Muscle of arm (tissue), 12 donors: ENCODE measurements around the gene SYNDIG1. TPM values are rescaled to one million over a fixed set of nuclear protein-coding genes. Genes with fewer than 3 reads are reported as not detected.

Experiments
- DNase-seq: peaks from one replicate; pipeline ENCODE4 v3.0.0-alpha.2; 2013
- polyA plus RNA-seq, 12 donors: library from polyadenylated mRNA; unstranded; fragments of 120-200 nt; gene quantifications; one replicate each; pipeline ENCODE4 v1.2.1, GENCODE V29; 2013; ENCODE audit not compliant: insufficient read length in 12 of 12

SYNDIG1 gene
- polyA plus RNA-seq, 12 donors: 2.5 to 4.5 (median 4.0) TPM; not detected in 2

- DNase-seq: no peak
These were observed 222.5 kb downstream of the SYNDIG1 start for GRCh38 chr20:24691901-24692351.

DNA sequence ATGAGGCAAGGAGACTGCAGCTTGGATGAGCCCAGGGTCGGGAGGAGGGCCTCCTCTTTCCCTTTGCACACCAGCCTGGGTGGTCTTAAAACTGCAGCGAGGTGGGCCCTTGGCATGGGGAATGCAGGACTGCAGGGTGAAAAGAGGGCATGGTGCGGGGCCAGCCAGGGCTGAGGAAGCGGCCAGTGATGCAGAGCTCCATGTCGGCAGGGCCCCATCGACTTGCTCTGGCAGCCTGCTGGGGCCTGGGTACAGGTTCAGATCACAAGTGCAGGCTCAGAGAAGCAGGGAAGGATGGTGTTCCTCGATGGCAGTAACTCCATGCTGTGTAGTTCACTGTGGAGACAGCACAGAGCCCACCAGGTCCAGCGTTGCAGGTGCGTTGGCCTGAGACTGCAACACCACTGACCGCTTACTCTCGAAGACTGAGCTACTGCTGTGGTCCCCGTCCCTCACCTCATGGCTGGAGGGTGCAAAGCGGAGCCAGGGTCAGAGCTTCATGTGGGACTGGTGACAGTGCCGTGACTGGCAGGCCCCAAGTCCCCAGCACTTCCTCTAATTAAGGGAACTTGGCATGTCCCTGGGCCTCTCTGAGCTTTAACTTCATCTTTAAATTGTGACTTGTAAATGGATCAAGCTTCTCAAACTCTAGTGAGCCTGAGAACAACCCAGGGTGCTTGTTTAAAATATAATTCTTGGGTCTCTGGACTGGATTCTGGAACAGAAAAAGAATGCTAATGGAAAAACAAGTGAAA lies 223.2 kb downstream of the SYNDIG1 start:
- no peak for DNase-seq

DNA sequence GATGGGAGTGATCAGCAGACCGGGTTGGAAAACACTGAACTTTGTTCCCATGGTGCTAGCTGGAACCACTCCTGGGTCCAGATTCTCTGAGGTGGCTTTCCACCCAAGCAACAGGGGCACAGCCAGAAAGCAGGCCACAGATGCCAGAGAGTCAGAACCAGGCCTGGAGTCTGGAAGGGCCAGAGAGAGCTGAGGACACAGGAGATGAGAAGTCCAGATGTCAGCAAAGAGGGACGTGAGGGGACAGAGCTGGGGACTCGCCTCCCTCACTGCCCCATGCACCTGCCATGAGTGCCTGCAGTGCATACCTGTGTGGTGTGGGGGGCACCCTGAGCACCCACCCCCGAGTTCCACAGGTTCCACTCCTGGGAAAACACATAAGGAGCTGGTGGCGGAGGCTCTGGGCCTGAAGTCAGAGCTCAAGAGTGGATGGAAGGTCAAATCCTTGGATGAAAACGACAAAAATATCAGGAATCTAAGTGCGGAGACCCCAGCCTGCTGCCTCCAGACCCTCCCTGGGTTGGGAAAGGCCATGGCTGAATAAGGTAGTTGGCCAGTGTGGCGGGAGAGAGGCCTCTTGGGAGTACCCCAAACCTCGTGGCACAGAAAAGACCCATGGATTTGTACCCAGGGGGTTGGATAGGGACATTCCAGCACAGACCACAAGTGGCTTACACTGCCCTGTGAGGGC lies 224.2 kb downstream of the SYNDIG1 start:
- no peak for DNase-seq

DNA sequence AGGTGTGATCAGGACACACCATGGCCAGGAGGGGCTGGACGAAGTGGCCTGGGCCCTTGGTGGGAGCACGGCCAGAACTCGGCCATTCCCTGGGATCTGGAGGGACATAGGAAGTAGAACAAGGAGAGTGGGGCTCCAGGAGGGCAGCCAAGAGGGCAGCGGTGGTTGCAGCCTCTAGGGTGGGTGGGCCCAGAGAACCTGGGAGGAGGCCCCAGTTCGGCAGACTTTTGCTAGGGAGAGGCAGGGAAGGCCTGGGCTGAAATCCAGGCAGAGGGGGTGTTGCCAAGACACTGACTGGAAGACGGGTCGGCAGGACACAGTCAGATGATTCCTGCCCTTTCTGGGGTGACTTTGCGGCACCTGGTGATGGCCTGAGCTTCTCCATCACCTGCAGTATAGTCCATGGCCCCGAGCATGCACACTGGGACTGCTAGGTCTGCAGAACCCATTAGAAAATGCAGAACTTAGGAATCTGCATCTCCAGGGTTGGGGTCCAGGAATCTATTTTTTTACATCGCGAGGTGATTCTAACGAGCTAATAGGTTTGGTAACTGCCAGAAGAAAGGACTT lies 224.8 kb downstream of the SYNDIG1 start:
- peak; percentile 32 for DNase-seq

- no peak for DNase-seq
These were observed 225.5 kb downstream of the SYNDIG1 start for GRCh38 chr20:24694727-24695528.

DNA sequence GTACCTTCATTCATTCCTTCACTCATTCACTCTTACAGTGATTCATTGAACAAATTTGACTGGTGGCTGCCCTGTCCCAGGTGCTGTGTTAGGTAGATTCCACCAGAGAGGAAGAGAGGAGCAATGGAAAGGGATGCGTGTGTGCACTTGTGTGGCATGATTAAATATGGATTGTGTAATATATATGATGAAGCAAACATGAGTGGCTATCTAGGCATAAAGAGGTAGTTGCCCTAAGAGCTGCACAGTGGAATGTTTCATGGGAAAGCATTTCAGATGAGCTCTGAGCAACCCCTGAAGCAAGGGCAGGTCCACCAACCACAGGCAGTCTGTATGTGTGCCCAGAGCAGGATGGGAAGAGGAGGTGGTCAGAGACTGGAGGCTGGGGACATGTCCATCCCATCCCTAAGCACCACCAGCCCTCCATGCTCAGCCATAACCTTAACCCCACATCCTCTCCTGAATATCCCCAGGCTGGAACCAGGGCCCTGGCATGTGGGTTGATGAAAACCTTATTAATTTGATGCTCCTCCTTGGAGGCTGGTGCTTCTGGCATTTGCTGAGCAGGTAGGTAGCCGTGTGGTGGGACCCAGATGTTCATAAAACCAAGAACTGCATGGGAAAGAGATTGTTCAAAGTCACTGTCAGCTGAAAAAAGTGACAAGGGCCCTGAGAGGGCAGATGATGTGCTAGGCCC lies 226.2 kb downstream of the SYNDIG1 start:
- no peak for DNase-seq

DNA sequence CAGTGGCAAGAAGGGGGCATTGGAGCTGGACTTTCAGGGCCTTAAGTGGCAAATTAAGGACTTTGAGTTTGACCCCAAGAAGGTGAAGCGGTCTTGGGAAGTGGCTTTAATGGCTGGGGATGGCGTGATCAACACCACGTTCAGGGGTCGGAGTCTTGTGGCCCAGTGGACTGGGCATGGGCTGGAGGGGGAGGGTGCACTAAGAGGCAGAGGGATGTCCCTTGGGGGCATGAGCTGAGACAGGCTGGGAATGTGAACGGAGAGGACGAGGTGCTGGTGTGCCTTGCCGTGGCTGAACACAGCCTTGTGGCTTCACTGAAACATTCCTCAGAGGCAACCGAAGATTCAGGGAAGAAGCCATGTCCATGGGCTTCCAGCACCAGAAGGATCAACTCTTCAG lies 227.0 kb downstream of the SYNDIG1 start:
- DNase-seq: no peak

GRCh38 chr20:24697411-24697810 lies 228.0 kb downstream of the SYNDIG1 start:
- DNase-seq: no peak

- no peak for DNase-seq
These were observed 228.8 kb downstream of the SYNDIG1 start for GRCh38 chr20:24698189-24698588.

GRCh38 chr20:24698706-24699206 lies 229.3 kb downstream of the SYNDIG1 start:
- no peak for DNase-seq

DNA sequence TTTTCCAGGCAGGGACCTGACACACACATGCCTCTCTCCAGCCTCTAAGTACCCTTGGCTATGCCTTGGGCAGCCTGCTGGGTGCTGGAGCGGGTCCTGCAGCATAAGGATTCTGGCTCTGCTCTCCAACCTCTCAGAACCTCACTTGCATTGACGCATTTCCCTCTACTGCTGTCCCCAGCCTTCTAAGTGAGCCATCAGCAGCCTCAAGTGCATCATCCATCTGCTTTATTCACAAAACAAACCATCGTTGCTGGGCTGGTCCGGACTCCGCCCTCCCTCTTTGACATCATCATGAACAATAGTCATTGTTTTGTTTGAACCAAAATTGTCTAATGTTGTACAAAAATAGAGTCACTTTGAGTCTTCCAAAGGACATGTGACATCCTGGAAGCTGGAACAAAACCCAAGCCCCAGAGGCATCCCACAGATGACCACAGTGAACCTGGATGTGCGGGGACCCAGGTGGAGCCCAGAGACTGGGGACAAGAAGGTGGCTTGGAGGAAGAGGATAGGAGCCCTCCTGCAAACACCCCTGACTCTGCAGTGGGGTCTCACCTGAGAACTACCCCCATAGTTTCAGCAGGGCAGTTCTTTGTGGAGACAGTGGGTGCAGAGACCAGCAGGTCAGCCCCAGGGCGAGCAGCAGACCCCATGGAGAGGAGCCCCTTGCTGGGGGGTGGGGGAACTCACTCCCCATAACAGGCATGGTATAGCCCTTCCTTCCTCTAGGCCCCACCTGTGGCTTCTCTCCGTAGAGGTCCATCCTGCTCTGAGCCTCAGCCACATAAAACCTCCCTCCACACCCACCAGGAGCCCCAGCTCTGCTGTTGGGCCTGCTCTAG lies 230.1 kb downstream of the SYNDIG1 start:
- DNase-seq: no peak

- no peak for DNase-seq
These were observed 230.9 kb downstream of the SYNDIG1 start for GRCh38 chr20:24700166-24700860.

GRCh38 chr20:24701027-24701426 lies 231.6 kb downstream of the SYNDIG1 start:
- DNase-seq: no peak

DNA sequence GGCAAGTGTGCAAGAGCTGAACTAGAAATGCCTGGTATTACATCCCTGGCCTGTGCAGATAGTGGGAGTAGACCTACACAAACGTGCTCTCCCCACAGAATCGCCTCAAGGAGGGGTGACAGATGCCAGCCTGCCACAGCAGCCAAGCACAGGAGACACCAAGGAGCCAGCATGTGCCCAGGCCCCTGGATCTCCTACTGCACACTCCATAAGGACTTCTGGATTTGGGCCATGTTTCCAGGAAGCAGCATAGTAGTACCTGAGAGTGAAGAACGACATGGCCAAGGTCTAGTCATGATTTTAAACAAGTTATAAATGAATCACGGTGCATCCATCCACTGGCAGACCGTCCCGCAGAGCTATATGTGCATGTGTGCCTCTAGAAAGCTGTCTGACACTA lies 232.2 kb downstream of the SYNDIG1 start:
- DNase-seq: no peak

GRCh38 chr20:24702501-24703283 lies 233.3 kb downstream of the SYNDIG1 start:
- no peak for DNase-seq

GRCh38 chr20:24703284-24703610 lies 233.8 kb downstream of the SYNDIG1 start:
- DNase-seq: no peak

GRCh38 chr20:24704899-24705298 lies 235.5 kb downstream of the SYNDIG1 start:
- DNase-seq: no peak

- no peak for DNase-seq
These were observed 236.1 kb downstream of the SYNDIG1 start for GRCh38 chr20:24705486-24705885.
